ENCODE measurements around the gene ARHGAP31.

ARHGAP31 gene

GRCh38 chr3:119288669-119289403 lies 5.3 kb upstream of the ARHGAP31 start:
- no peak overlapping the region for H3K4me3 ChIP-seq (ENCODE audit: control insufficient read depth, low read depth, low read length)
- DNase-seq (ENCODE audit: low read depth): no peak
- TF ChIP-seq CTCF (conservative IDR thresholded peaks at IDR 0.05; ENCODE audit: control insufficient read depth, insufficient read depth, low read depth, low read length): no peak

- H3K4me3 ChIP-seq (ENCODE audit: control insufficient read depth, low read depth, low read length): no peak overlapping the region
- no peak for TF ChIP-seq CTCF (conservative IDR thresholded peaks at IDR 0.05; ENCODE audit: control insufficient read depth, insufficient read depth, low read depth, low read length)
Measured at GRCh38 chr3:119289404-119289770, 4.8 kb upstream of the ARHGAP31 start.

GRCh38 chr3:119290613-119291012 lies 3.6 kb upstream of the ARHGAP31 start:
- TF ChIP-seq CTCF (conservative IDR thresholded peaks at IDR 0.05; ENCODE audit: control insufficient read depth, insufficient read depth, low read depth, low read length): no peak
- DNase-seq (ENCODE audit: low read depth): no peak
- no peak overlapping the region for H3K4me3 ChIP-seq (ENCODE audit: control insufficient read depth, low read depth, low read length)

More at GRCh38 chr3:119289404-119289770, 4.8 kb upstream of the ARHGAP31 start:
- no peak for DNase-seq (ENCODE audit: low read depth)

- no peak for TF ChIP-seq CTCF (conservative IDR thresholded peaks at IDR 0.05; ENCODE audit: control insufficient read depth, insufficient read depth, low read depth, low read length)
- no peak for DNase-seq (ENCODE audit: low read depth)
- no peak overlapping the region for H3K4me3 ChIP-seq (ENCODE audit: control insufficient read depth, low read depth, low read length)
Measured at GRCh38 chr3:119291062-119291700, 3.0 kb upstream of the ARHGAP31 start.

- no peak overlapping the region for H3K4me3 ChIP-seq (ENCODE audit: control insufficient read depth, low read depth, low read length)
- TF ChIP-seq CTCF (conservative IDR thresholded peaks at IDR 0.05; ENCODE audit: control insufficient read depth, insufficient read depth, low read depth, low read length): no peak
- no peak for DNase-seq (ENCODE audit: low read depth)
Measured at GRCh38 chr3:119292666-119293065, 1.5 kb upstream of the ARHGAP31 start.

GRCh38 chr3:119293105-119293870 lies 895 bp upstream of the ARHGAP31 start:
- no peak for TF ChIP-seq CTCF (conservative IDR thresholded peaks at IDR 0.05; ENCODE audit: control insufficient read depth, insufficient read depth, low read depth, low read length)
- peak overlapping the region; percentile 65 for H3K4me3 ChIP-seq (ENCODE audit: control insufficient read depth, low read depth, low read length)
- DNase-seq (ENCODE audit: low read depth): no peak
